Measurements from ENCODE around the gene DNAJB13.

GRCh38 chr11:73976451-73977151, 25.8 kb downstream of the DNAJB13 start:
- TF ChIP-seq ZNF398 (tag by site-specific recombination; IDR thresholded peaks at IDR 0.05) (no peak), ZSCAN18 (tag by site-specific recombination; IDR thresholded peaks at IDR 0.05) (no peak), ZNF24 (tag by site-specific recombination; IDR thresholded peaks at IDR 0.05) (no peak), CTCF (tag by site-specific recombination; IDR thresholded peaks at IDR 0.05) (no peak), RBAK (tag by site-specific recombination; IDR thresholded peaks at IDR 0.05) (no peak), OVOL3 (tag by site-specific recombination; IDR thresholded peaks at IDR 0.05) (no peak), ZNF132 (tag by site-specific recombination; IDR thresholded peaks at IDR 0.05; ENCODE audit: borderline replicate concordance) (no peak)
- TF ChIP-seq, protein P1, sequence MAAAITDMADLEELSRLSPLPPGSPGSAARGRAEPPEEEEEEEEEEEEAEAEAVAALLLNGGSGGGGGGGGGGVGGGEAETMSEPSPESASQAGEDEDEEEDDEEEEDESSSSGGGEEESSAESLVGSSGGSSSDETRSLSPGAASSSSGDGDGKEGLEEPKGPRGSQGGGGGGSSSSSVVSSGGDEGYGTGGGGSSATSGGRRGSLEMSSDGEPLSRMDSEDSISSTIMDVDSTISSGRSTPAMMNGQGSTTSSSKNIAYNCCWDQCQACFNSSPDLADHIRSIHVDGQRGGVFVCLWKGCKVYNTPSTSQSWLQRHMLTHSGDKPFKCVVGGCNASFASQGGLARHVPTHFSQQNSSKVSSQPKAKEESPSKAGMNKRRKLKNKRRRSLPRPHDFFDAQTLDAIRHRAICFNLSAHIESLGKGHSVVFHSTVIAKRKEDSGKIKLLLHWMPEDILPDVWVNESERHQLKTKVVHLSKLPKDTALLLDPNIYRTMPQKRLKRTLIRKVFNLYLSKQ (tag by site-specific recombination; IDR thresholded peaks at IDR 0.05; ENCODE audit: borderline replicate concordance), result no peak

Data from HEK293 (cell line).